HepG2 (cell line): ENCODE measurements around the gene TMOD3. TPM values are rescaled to one million over a fixed set of nuclear protein-coding genes. Genes with fewer than 3 reads are reported as not detected.

Experiments
- ATAC-seq: fragments of 200-7000 bp; cut with Tn5 transposase; 3 replicates; pipeline ENCODE4 v1.9.1; 2020; ENCODE audit warnings: mild to moderate bottlenecking, moderate library complexity
- BruUV-seq: library from RNA; stranded (reverse); fragments of 400-500 nt; replicated peaks from 2 replicates; lab custom pipeline; 2021; lab: Mats Ljungman, UMichigan
- CTCF ChIA-PET: fragments of 300-600 bp; formaldehyde crosslinking; extraction: SDS; loops from one replicate; lab custom pipeline; 2021; ENCODE audit warnings: low total read pairs, inconsistent platforms, low intra/inter-chr PET ratio; lab: Yijun Ruan, JAX
- POLR2A ChIA-PET: fragments of 350-600 bp; sonication (Branson Sonifier 250); formaldehyde crosslinking; loops from one replicate; lab custom pipeline; 2020; ENCODE audit warnings: antibody characterized with exemption, inconsistent platforms; lab: Yijun Ruan, JAX
- DNase-seq: peaks from one replicate; pipeline ENCODE4 v3.0.0-alpha.2; 2015; ENCODE audit warnings: low spot score
- FAIRE-seq: peaks from 3 replicates; lab custom pipeline; 2011; peaks lifted over from hg19 to GRCh38; lab: Jason Lieb, UNC
- H2AFZ ChIP-seq: one replicate; pipeline ENCODE4 v1.6.1; 2011; ENCODE audit warnings: low read length, inconsistent platforms
- H3K27ac ChIP-seq: fragments of 300-600 bp; 3 replicates; pipeline ENCODE4 v1.8.0; 2011; ENCODE audit warnings: mixed run types, mild to moderate bottlenecking, mixed read lengths, low read length, inconsistent platforms; ENCODE audit not compliant: insufficient read depth; ENCODE audit errors: extremely low read length
- H3K27me3 ChIP-seq, 2 experiments: fragments of 200-600 bp in 1 of 2; 2 replicates in 1 of 2; 3 replicates in 1 of 2; pipeline versions ENCODE4 v1.6.0 to v1.8.0; 2011; ENCODE audit warnings: low read length in 2 of 2, mild to moderate bottlenecking in 2 of 2, moderate library complexity in 2 of 2, inconsistent platforms in 1 of 2; ENCODE audit not compliant: insufficient read depth in 2 of 2, control insufficient read depth in 1 of 2
- H3K36me3 ChIP-seq, 2 experiments: fragments of 200-600 bp in 1 of 2; replicated peaks in 1 of 2; 2 replicates in 1 of 2; 3 replicates in 1 of 2; pipeline versions ENCODE4 v1.5.1 to v1.8.0; 2011; ENCODE audit warnings: low read length in 2 of 2, inconsistent platforms in 1 of 2; ENCODE audit not compliant: insufficient read depth in 2 of 2, control insufficient read depth in 1 of 2
- H3K4me1 ChIP-seq: 2 replicates; pipeline ENCODE4 v1.5.1; 2012; ENCODE audit warnings: low read length, inconsistent platforms; ENCODE audit not compliant: insufficient read depth
- H3K4me2 ChIP-seq: 2 replicates; pipeline ENCODE4 v1.6.0; 2011; ENCODE audit warnings: low read depth, low read length, inconsistent platforms
- H3K4me3 ChIP-seq, 3 experiments: fragments of 200-600 bp in 1 of 3; sonication (generic), shearing (Covaris generic) in 1 of 3; replicated peaks in 1 of 3; 2 replicates each; pipeline ENCODE4 v1.5.1; 2011 to 2016; ENCODE audit warnings: low read length in 3 of 3, inconsistent platforms in 2 of 3, low read depth in 2 of 3, mild to moderate bottlenecking in 2 of 3, control low read depth in 1 of 3, mixed read lengths in 1 of 3; ENCODE audit not compliant: insufficient read depth in 1 of 3
- H3K79me2 ChIP-seq: one replicate; pipeline ENCODE4 v1.6.1; 2011; ENCODE audit warnings: low read length, inconsistent platforms; ENCODE audit not compliant: insufficient read depth
- H3K9ac ChIP-seq: 2 replicates; pipeline ENCODE4 v1.6.0; 2011; ENCODE audit warnings: mild to moderate bottlenecking, low read depth, low read length, inconsistent platforms; ENCODE audit not compliant: insufficient read depth
- H3K9me3 ChIP-seq: 2 replicates; pipeline ENCODE4 v1.5.1; 2012; ENCODE audit warnings: mild to moderate bottlenecking, low read length
- H4K20me1 ChIP-seq: 2 replicates; pipeline ENCODE4 v1.6.0; 2011; ENCODE audit warnings: inconsistent platforms, mild to moderate bottlenecking, low read length, moderate library complexity; ENCODE audit not compliant: insufficient read depth
- ATF7 ChIP-seq, 2 experiments: fragments of 450-650 bp in 1 of 2; sonication (generic) in 1 of 2; formaldehyde crosslinking in 1 of 2; IDR thresholded peaks; 2 replicates each; pipeline versions ENCODE4 v1.4.0 to v1.6.1; 2016 to 2020; ENCODE audit warnings: antibody characterized with exemption in 1 of 2, mild to moderate bottlenecking in 1 of 2, missing genetic modification reagents in 1 of 2
- ZKSCAN1 ChIP-seq: fragments of 150-350 bp; IDR thresholded peaks from 2 replicates; pipeline ENCODE4 v1.6.1; 2014; ENCODE audit warnings: low read length
- ZNF484 ChIP-seq: sonication (generic); formaldehyde crosslinking; IDR thresholded peaks from 2 replicates; pipeline ENCODE4 v1.5.1; 2020; ENCODE audit warnings: mild to moderate bottlenecking, low read depth, missing genetic modification reagents, borderline replicate concordance
- WGBS: methylation state at CpG from one replicate; pipeline ENCODE4 v1.1.6; 2017; ENCODE audit warnings: low lambda C conversion rate; 5-methylcytosine and 5-hydroxymethylcytosine counted together
- in situ Hi-C: cut with HindIII; loops from 2 replicates; pipeline ENCODE4 v1.10.0; 2017; ENCODE audit warnings: low pct_unique_long_range_greater_than_20kb; ENCODE audit not compliant: extremely low pct_ligation_motif_present
- intact Hi-C: fragments of 100-400 bp; cut with micrococcal nuclease; formaldehyde crosslinking; loops from one replicate; pipeline ENCODE4 v1.10.0; 2022; ENCODE audit not compliant: unreplicated experiment
- polyA plus RNA-seq, 8 experiments: library from polyadenylated mRNA; depleted of rRNA in 3 of 8; stranded (reverse) in 7 of 8; unstranded in 1 of 8; fragments of >200 nt; fragmentation: Illumina TruSeq in 4 of 8; extraction: Trizol in 4 of 8; gene quantifications; 2 replicates each; pipeline versions ENCODE4 v1.2.1 to v1.2.3, GENCODE V29; 2011 to 2016; ENCODE audit warnings: low read depth in 4 of 8, missing spikeins in 1 of 8, mixed read lengths in 1 of 8; ENCODE audit not compliant: insufficient read depth in 1 of 8
- total RNA-seq, 5 experiments: library from RNA; depleted of rRNA; stranded (reverse); fragments of >200 nt; fragmentation: Illumina TruSeq; extraction: Trizol; gene quantifications; 2 replicates each; pipeline ENCODE4 v1.2.3, GENCODE V29; 2016; ENCODE audit warnings: low read depth in 1 of 5
- TF ChIP-seq, protein P1 (sequence below): sonication (generic); formaldehyde crosslinking; IDR thresholded peaks from 2 replicates; pipeline ENCODE4 v1.5.0; 2020; ENCODE audit warnings: missing genetic modification reagents

TMOD3 gene
- total and polyA plus RNA-seq, 2 of the 13 experiments (the other 11 are each of a cell fraction or from before 2014, with no cell fraction given) = 5.1 to 23.2 TPM

DNA sequence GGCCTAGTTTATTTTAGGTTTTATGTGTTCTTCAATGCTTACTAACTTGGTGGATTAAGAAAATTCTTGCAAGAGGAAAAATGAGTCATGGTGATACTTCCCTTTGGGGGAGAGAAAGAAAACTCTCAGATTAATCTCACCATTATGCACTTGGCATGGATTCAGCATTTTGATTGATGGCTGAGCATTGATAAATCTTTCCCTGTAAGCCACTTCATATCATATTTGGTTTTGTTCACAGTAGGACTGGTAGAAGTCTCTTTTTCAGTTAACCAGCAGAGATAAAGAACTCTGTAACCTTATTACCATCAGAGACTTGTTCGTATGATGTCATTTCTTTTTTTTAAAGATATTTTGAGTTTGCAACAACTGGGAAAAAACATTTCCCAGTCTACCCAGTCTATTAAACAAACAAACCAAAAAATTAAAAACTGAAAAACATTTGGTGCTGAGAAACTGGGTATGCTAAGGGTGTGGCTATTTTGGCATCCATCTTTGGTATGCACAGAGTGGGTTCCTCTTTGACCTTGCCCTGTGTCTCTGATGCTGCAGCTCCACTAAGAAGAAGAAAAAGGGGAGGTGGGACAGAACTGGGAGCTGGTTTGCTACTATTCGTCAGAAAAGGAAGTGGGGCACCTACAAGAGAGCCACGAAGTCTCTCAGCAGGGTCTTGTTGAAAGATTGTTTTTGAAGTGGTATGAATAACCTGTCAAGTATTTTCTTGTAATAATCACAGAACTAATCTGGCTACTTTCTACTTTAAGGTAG, 17.2 kb downstream of the TMOD3 start:
- Histone ChIP-seq H3K9me3 (no peaks in the 10 kb centered on the region), H3K36me3 (no peaks in the 10 kb centered on the region), H3K4me3 (no peak overlapping the region), H3K4me1 (peaks cover 39% of the 10 kb centered on the region), H2AFZ (no peak overlapping the region), H3K27me3 (no peaks in the 10 kb centered on the region), H3K4me2 (no peak overlapping the region), H3K9ac (no peak overlapping the region), H4K20me1 (no peaks in the 10 kb centered on the region; the same call in 1 of the 2 replicates), H3K27ac (no peak overlapping the region), H3K79me2 (peaks cover 82% of the 10 kb centered on the region)
- in situ Hi-C loops (no loop called here), intact Hi-C loops (no loop called here)
- DNase-seq (no peak), ATAC-seq (no peak), FAIRE-seq (no peak)
- 92% methylated on average over 3 of the region's 3 CpGs for WGBS
- peak; percentile 40 for TF ChIP-seq ATF7 (IDR thresholded peaks at IDR 0.05)
- no peak for TF ChIP-seq ATF7 (CRISPR knock-in tag; IDR thresholded peaks at IDR 0.05)
- TF ChIP-seq, protein P1, sequence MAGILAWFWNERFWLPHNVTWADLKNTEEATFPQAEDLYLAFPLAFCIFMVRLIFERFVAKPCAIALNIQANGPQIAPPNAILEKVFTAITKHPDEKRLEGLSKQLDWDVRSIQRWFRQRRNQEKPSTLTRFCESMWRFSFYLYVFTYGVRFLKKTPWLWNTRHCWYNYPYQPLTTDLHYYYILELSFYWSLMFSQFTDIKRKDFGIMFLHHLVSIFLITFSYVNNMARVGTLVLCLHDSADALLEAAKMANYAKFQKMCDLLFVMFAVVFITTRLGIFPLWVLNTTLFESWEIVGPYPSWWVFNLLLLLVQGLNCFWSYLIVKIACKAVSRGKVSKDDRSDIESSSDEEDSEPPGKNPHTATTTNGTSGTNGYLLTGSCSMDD (CRISPR knock-in tag) = no peak
- ChIA-PET CTCF (no interaction called here), POLR2A (interaction anchor here (1.2 kb wide), 1 partner anchor 17 kb away, joined by 3 read pairs; the partner anchor contains the start of gene TMOD3)
- no TSS peak for BruUV-seq

DNA sequence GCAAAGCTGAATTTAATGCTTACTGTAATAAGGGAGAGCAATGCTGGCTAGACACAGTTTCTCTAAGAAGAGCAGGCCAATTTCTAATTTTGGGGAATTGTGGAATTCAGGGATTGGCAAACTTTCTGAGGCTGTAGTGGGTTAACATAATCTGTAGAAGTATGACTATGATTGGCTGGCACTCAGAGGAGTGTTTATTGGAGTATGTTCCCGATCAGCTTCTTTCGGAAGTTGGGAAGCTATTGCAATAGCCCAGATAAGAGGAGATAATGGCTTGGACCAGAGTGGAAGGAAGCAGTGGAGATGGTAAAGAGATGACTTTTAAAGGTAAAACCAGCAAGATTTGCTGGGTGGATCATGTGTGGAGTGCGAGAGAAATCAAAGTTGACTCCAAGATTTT, 19.4 kb downstream of the TMOD3 start:
- in situ Hi-C loops = no loop called here
- POLR2A ChIA-PET = no interaction called here
- CTCF ChIA-PET = no interaction called here

More for the DNA sequence above, 19.4 kb downstream of the TMOD3 start:
- ATAC-seq = no peak
- 98% methylated on average over 3 of the region's 3 CpGs for WGBS
- peaks cover 4% of the 10 kb centered on the region for H4K20me1 ChIP-seq
- TF ChIP-seq ZKSCAN1 (no peak), ZNF484 (CRISPR knock-in tag) (no peak)
- no peak overlapping the region for H3K4me2 ChIP-seq
- no TSS peak for BruUV-seq
- intact Hi-C loops = no loop called here
- no peak for DNase-seq
- H3K27ac ChIP-seq = no peak overlapping the region
- no peaks in the 10 kb centered on the region for H3K36me3 ChIP-seq
- H3K4me1 ChIP-seq = peaks cover 27% of the 10 kb centered on the region
- H3K4me3 ChIP-seq = no peak overlapping the region
- no peak overlapping the region for H2AFZ ChIP-seq
- no peak for FAIRE-seq
- no peak overlapping the region for H3K9ac ChIP-seq
- H3K79me2 ChIP-seq = peaks cover 64% of the 10 kb centered on the region
- no peaks in the 10 kb centered on the region for H3K27me3 ChIP-seq
- no peaks in the 10 kb centered on the region for H3K9me3 ChIP-seq
